HG02970 (cell line): ENCODE data around the gene SCNN1B.

Experiments
- ATAC-seq: cut with Tn5 transposase; IDR thresholded peaks from one replicate; pipeline ENCODE4 v1.9.1; 2021; ENCODE audit warnings: mild to moderate bottlenecking, moderate library complexity, moderate number of reproducible peaks; ENCODE audit not compliant: unreplicated experiment, low FRiP score

SCNN1B gene

DNA sequence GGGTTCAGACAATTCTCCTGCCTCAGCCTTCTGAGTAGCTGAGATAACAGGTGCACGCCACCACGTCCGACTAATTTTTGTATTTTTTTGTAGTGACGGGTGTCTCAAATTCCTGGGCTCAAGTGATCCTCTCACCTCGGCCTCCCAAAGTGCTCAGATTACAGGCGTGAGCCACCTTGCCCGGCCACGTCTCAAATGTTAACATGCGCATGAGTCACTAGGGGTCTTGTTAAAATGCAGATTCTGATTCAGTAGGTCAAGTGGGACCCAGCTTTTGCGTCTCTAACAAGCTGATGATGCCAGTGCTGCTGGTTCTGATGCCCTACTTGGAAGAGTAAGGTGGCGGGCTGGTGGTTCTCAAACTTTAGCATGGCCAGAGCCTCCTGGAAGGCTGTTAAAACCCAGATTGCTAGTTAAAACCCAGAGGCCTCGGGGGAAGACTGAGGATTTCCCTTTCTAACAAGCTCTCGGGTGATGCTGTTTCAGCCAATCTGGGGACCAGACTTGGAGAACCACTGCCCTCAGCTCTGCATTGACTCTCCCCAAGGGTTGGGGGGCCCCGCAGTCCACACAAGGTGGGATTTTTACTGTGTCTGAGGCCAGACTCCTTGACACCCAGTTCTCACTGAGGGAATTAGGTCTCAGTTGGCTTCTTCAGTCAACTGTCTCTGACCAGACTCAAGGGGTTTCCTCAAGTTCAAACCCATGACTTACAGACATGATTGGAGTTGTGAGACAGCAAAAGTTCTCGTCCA, 17.9 kb downstream of the SCNN1B start:
- ATAC-seq: no peak

GRCh38 chr16:23320693-23321092, 18.6 kb downstream of the SCNN1B start:
- ATAC-seq: no peak

DNA sequence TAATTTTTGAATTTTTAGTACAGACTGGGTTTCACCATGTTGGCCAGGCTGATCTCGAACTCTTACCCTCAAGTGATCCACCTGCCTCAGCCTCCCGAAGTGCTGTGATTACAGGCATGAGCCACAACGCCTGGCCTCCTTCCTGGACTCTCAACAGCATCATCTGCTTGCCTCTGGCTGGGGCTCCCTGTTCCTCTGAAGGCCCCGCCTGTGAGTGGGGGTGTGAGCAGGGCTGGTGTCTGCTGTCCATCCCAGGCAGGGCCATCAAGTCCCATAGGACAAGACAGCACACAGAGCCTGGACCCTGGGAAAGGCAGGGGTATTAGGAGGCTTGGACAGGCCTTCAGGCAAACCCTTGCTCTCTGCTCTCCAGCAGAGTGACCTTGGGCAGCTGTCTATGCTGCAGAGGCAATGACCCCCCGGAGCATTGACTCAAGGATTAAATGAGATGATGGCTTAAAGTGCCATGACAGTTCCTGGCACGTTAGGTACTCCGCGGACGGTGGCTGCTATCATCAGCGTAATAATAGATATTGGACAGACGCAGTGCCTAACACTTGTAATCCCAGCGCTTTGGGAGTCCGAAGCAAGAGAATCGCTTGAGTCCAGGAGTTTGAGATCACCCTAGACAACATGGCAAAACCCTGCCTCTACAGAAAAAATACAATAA, 19.2 kb downstream of the SCNN1B start:
- no peak for ATAC-seq

DNA sequence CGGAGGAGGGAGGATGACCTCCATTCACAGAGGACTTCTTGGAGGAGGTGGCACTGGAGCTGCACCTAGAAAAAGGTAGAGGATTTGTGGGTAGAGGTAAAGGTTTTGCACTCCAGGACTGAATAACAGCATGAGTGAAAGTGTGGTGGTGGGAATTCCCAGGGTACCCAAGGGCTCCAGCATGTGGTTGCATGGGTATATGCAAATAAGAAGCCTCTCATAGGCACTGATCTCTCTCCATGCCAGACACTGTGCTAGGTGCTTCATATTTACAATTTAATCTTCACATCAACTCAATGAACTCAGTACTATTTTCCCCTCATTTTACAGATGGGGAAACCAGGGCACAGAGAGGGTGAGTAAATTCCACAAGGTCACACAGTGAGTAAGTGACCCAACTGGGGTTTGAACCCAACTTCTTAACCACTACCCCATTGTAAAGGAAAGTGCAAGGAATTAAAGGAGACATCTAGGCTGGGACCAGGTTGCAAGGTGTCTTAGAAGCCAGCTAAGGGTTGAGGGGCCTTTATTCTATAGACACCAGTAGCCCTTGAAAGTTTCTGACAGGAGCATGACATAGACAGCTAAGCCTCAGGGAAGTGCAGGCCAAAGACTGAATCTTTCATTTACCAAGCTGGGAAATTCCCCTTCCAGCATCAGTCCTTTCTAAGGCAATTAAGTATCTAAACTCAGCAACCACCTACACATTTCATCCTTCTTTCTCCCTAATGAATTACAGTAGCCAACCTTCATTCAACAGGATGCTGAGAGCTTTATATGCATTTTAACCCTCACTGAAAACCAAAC, 21.3 kb downstream of the SCNN1B start:
- no peak for ATAC-seq

GRCh38 chr16:23324727-23325126, 22.6 kb downstream of the SCNN1B start:
- no peak for ATAC-seq

GRCh38 chr16:23327836-23328235, 25.7 kb downstream of the SCNN1B start:
- no peak for ATAC-seq

DNA sequence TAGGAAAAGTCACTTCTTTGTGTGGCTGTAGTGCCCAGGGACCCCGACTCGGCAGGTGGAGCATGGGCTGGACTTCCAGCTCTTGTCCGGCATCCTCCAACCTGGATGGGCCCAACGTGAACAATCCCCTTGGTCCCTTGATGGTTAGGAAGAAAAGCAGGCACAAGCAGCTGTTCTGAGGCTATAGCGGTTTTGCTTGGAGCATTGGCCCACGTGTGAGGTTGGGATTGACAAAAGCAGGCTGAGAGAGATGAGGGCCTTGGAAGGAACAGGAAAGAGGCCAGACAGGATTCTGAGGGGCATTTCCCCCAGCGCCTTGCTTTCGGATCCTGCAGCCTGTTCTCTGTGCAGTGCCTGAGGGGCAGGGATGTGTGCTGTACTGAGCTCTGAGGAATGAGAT, 28.1 kb downstream of the SCNN1B start:
- ATAC-seq: no peak

- no peak for ATAC-seq
Measured at GRCh38 chr16:23330583-23331249, 28.6 kb downstream of the SCNN1B start.

DNA sequence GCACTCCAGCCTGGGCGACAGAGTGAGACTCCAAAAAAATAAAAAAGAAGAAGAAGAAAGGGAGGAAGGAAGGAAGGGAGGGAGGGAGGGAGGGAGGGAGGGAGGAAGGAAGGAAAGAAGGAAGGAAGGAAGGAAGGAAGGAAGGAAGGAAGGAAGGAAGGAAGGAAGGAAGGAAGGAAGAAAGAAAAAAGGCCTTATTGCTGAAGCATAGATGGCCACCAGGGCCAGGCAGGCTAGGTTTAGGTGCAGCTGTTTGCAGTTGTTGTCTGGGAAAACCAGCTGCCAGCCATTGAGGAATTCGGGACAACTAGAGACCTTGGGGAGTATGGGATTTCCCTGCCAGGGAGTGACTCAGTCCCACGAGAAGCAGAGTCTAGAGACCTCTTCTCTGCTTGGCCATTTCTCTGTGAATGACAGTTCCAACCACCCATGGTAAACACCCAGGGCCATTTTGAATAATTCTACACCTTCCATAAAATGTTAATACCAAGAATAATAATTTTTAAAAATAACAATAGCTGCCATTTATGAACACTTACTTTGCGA, 31.0 kb downstream of the SCNN1B start:
- ATAC-seq: no peak

- ATAC-seq: no peak
Measured at GRCh38 chr16:23333831-23334456, 31.8 kb downstream of the SCNN1B start.

DNA sequence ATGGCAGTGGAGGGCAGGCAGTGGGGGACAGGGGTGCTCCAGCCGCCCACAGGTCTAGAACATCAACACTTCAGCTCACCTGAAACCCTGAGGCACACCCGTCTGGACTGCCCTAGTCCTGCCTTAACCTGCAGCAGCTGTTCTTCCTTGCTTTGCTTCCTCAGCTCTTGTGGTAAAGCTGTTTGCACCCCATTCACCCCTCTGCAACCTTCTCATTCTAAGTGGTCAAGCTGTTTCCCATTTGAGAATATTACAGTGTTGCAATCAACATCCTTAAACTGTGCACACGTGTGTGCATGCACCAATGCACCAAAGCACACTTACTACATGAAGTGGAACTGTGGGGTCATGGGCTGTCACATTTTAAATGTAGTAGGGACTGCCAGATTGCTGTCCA, 32.4 kb downstream of the SCNN1B start:
- ATAC-seq: no peak

- ATAC-seq: no peak
Measured at GRCh38 chr16:23334950-23335349, 32.8 kb downstream of the SCNN1B start.

GRCh38 chr16:23337836-23338550, 35.9 kb downstream of the SCNN1B start:
- ATAC-seq: no peak

GRCh38 chr16:23339787-23340186, 37.7 kb downstream of the SCNN1B start:
- ATAC-seq: no peak

DNA sequence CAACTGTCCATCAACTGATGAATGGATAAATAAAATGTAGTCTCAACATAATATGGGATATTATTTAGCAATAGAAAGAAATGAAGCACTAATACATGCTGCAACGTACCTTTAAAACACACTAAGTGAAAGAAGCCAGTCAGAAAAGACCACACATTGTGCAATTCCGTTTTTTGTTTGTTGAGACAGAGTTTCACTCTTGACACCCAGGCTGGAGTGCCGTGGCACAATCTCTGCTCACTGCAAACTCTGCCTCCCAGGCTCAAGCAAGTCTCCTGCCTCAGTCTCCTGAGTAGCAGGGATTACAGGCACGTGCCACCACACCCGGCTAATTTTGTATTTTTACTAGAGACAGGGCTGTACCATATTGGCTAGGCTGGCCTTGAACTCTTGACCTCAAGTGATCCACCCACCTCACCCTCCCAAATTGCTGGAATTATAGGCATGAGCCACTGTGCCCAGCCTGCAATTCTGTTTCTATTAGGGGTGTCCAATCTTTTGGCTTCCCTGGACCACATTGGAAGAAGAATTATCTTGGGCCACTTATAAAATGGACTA, 40.1 kb downstream of the SCNN1B start:
- no peak for ATAC-seq

DNA sequence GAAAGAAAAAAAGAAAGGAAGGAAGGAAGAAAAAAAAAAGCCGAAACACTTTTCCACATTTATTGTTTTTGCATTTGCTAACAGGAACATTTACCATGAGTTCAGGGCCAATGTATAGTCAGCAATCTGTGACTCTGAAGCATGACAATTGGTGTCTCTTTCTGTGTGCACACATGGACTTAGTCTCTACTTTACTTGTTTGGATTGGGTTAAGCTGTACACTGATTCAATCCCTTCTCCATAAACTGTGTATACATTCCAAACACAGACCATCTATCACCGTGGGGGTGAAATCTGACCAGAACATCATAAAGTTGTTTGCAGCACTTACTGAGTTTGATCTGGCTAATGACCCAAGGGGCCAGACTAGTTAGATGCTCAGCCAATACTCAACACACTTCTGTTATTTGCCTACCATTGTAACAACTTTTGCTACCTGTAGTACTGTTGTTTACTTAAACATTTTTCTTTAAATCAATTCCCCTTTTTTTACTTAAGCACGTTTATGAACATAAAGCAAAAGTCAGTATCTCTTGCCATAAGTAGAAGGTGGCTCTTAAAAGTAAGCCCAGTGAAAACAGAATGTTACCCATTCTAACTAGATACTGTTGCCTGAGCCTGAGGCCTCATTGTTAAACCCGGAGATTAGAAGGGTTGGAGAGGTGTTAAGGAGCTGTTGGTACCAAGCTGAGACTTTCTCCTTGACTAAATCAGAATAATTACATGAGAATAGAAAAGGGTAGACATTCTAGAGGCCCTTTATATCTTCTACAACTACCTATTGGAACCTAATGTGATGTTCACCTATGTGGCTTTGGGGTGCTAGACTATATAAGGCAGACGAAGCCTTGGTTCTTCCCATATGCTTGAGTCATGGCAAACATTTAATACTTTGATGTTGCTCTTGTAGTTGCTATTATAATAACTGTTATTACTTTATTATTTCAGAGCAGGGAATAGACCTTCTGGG, 41.8 kb downstream of the SCNN1B start:
- no peak for ATAC-seq

DNA sequence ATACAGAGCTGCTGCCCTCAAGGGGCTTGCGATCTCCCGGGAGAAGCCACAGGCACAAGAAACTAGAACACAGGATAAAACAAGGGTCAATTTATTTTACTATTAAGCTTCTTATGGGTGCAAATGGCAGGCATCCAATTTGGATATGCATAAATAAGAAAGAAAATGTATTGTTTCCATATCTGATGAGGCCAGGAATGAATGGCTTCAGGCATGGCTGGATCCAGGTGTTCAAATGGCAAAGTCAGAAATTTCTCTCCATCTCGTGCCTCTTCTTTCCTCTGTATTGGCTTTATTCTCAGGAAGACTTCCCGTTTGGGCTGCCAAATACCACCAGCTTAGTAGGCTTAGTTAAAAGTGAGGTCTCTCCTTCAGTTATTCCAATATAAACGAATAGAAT, 43.1 kb downstream of the SCNN1B start:
- ATAC-seq: no peak
